Measurements from ENCODE around the gene NUP93. TPM values are rescaled to one million over a fixed set of nuclear protein-coding genes. Genes with fewer than 3 reads are reported as not detected.

NUP93 gene
- total RNA-seq, 1 donor from 2014 or later: 81.7 TPM

DNA sequence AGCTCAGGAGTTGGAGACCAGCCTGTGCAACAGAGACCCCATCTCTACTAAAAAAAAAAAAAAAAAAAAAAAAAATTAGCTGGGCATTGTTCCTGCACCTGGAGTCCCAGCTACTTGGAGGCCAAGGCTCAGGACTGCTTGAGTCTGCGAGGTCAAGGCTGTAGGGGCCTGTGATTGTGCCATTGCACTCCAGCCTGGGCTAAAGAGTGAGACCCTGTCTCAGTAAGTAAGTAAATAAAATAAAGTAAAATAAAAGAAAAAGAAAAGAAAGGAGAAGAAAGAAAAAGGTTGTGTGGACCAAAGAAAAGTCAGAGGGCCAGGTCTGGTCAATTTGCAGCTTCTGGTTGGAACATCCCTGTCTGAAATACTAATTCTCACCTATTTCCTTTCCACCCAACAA is 29.3 kb upstream of the NUP93 start:
- TF ChIP-seq, protein P1, sequence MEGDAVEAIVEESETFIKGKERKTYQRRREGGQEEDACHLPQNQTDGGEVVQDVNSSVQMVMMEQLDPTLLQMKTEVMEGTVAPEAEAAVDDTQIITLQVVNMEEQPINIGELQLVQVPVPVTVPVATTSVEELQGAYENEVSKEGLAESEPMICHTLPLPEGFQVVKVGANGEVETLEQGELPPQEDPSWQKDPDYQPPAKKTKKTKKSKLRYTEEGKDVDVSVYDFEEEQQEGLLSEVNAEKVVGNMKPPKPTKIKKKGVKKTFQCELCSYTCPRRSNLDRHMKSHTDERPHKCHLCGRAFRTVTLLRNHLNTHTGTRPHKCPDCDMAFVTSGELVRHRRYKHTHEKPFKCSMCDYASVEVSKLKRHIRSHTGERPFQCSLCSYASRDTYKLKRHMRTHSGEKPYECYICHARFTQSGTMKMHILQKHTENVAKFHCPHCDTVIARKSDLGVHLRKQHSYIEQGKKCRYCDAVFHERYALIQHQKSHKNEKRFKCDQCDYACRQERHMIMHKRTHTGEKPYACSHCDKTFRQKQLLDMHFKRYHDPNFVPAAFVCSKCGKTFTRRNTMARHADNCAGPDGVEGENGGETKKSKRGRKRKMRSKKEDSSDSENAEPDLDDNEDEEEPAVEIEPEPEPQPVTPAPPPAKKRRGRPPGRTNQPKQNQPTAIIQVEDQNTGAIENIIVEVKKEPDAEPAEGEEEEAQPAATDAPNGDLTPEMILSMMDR (IDR thresholded peaks at IDR 0.05): no peak
- Mint-ChIP-seq H3K36me3 (ENCODE audit: unreplicated experiment) (no peaks in the 10 kb centered on the region), H3K9me3 (ENCODE audit: unreplicated experiment) (no peaks in the 10 kb centered on the region), H3K27ac (ENCODE audit: unreplicated experiment) (no peak overlapping the region), H3K4me3 (ENCODE audit: unreplicated experiment) (no peak overlapping the region), H3K27me3 (ENCODE audit: unreplicated experiment) (no peaks in the 10 kb centered on the region), H3K4me1 (ENCODE audit: unreplicated experiment) (peaks cover 11% of the 10 kb centered on the region)
- no peak for DNase-seq (ENCODE audit: extremely low spot score, unreplicated experiment)

DNA sequence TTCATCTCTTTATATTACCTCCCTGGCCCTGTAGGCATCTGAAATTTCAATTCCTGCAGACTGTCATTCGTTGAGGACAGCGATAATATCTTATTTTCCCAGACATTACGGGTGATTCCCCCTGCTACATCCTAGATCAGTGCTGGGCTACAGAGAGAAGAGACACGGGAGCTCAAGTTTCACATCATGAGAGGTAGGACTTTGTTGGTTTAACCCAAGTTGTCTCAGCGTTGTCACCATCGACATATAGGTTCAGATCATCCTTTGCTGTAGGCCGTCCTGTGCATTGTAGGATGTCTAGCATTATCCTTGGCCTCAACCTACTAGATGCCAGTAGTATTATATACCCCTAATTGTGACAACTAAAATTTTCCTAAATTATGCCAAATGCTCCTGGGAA is 28.4 kb upstream of the NUP93 start:
- H3K27me3 Mint-ChIP-seq (ENCODE audit: unreplicated experiment): no peaks in the 10 kb centered on the region
- H3K36me3 Mint-ChIP-seq (ENCODE audit: unreplicated experiment): no peaks in the 10 kb centered on the region
- no peak for DNase-seq (ENCODE audit: extremely low spot score, unreplicated experiment)
- H3K27ac Mint-ChIP-seq (ENCODE audit: unreplicated experiment): peak overlapping the region; percentile 34
- TF ChIP-seq, protein P1 (IDR thresholded peaks at IDR 0.05): no peak
- H3K9me3 Mint-ChIP-seq (ENCODE audit: unreplicated experiment): no peaks in the 10 kb centered on the region
- peaks cover 11% of the 10 kb centered on the region for H3K4me1 Mint-ChIP-seq (ENCODE audit: unreplicated experiment)
- H3K4me3 Mint-ChIP-seq (ENCODE audit: unreplicated experiment): no peak overlapping the region

DNA sequence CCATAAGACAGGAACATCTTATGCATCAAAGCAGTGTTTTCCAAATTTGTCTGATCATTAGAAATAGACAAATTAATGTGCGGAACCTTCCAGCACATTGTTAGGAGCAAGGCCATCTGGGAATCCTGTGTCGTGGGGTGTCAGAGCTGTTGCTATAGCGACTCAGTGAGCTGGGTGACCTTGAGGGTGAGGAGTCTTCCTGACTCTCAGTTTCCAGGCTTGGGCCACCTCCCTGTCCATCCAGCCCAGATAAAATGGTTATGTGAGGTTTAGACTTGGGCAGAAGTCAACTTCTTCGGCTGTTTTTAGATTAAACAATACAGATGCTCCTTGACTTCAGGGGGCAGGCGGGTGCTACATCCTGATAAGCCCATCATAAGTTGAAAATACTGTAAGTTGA is 27.1 kb upstream of the NUP93 start:
- no peak for DNase-seq (ENCODE audit: extremely low spot score, unreplicated experiment)
- TF ChIP-seq, protein P1 (IDR thresholded peaks at IDR 0.05): no peak
- Mint-ChIP-seq H3K27me3 (ENCODE audit: unreplicated experiment) (no peaks in the 10 kb centered on the region), H3K36me3 (ENCODE audit: unreplicated experiment) (no peaks in the 10 kb centered on the region), H3K27ac (ENCODE audit: unreplicated experiment) (no peak overlapping the region), H3K9me3 (ENCODE audit: unreplicated experiment) (no peaks in the 10 kb centered on the region), H3K4me1 (ENCODE audit: unreplicated experiment) (peaks cover 11% of the 10 kb centered on the region), H3K4me3 (ENCODE audit: unreplicated experiment) (no peak overlapping the region)

DNA sequence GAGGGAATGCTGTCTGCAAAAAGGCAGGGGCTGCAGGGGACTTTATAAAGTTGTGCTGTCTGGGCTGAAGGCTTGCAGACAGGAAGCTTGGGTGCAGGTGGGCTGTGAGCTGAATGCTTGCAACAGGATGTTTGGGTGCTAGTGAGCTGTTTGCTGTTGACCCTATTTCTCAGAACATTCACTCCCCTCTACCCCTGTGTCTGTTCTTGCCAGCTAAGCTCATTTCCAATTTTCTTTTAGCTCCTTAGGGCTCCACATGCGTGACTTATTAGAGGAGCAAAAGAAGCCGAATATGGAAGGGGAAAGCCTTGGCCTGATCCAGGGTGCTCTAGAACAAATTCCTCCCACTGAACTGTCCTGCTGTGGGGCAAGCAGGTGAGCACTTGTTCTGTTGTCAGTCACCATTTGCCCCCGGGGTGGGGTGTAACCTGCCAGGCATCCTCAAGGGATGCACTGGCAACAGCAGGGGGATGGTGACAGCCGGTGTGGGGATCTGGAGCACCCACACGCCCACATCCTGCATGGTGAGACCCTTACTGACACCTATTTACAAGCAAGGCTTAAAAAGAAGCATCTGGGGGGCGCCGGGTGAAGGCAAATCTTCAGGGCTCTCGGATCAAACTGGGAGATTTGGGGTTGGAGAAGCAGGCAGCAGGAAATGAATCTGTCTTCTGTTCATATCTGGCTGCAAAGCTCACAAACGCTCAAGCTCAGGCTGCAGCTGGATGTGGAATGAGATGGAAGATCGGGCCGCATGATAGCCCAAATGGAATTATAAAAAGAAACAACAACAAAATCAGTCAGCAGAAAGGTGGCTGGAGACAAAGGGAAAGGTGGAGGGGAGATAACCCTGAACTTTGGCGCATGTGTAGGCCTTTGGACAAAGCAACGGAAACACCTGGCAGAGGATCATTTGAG is 21.1 kb upstream of the NUP93 start:
- H3K36me3 Mint-ChIP-seq (ENCODE audit: unreplicated experiment): no peaks in the 10 kb centered on the region
- TF ChIP-seq, protein P1 (IDR thresholded peaks at IDR 0.05): no peak

DNA sequence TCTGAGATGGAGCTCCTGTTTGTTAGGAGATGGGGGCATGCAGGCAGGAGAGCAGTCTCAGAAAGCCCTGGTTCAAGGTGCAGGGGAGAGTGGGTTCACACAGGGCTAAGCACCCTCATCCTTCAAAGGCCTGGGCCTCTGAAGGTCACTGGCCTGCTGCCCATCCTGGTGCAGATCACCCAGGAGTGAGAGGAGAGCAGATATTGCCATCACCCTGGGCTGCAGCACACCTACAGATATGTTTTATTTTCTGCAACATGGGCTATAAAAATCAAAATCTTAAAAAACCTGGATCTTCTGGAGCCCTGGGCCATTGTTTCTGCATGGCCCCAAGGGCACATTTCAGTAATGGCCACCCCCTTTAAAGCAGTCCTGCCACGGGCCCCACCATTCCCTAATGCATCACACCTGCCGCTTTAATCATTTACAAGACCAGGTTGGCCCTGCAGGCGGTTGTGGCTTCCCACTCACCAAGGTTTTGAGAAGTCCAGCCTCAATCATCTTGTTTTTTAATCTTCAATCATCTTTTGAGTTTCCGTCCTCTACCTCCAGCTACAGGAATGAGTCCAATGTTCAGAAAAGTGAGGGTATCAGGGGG is 20.4 kb upstream of the NUP93 start:
- no peak for DNase-seq (ENCODE audit: extremely low spot score, unreplicated experiment)
- H3K9me3 Mint-ChIP-seq (ENCODE audit: unreplicated experiment): no peaks in the 10 kb centered on the region
- H3K27ac Mint-ChIP-seq (ENCODE audit: unreplicated experiment): no peak overlapping the region
- no peaks in the 10 kb centered on the region for H3K27me3 Mint-ChIP-seq (ENCODE audit: unreplicated experiment)
- H3K4me1 Mint-ChIP-seq (ENCODE audit: unreplicated experiment): no peaks in the 10 kb centered on the region
- no peaks in the 10 kb centered on the region for H3K36me3 Mint-ChIP-seq (ENCODE audit: unreplicated experiment)
- no peak overlapping the region for H3K4me3 Mint-ChIP-seq (ENCODE audit: unreplicated experiment)
- TF ChIP-seq, protein P1 (IDR thresholded peaks at IDR 0.05): no peak

More for the DNA sequence above, 21.1 kb upstream of the NUP93 start:
- H3K9me3 Mint-ChIP-seq (ENCODE audit: unreplicated experiment): no peaks in the 10 kb centered on the region
- H3K4me1 Mint-ChIP-seq (ENCODE audit: unreplicated experiment): no peaks in the 10 kb centered on the region
- no peaks in the 10 kb centered on the region for H3K27me3 Mint-ChIP-seq (ENCODE audit: unreplicated experiment)
- no peak overlapping the region for H3K4me3 Mint-ChIP-seq (ENCODE audit: unreplicated experiment)
- no peak for DNase-seq (ENCODE audit: extremely low spot score, unreplicated experiment)
- no peak overlapping the region for H3K27ac Mint-ChIP-seq (ENCODE audit: unreplicated experiment)
